Measurements from ENCODE around the gene RNF213.

The RNF213 gene

GRCh38 chr17:80349151-80349651 lies 88.5 kb downstream of the RNF213 start:
- no peak for DNase-seq (ENCODE audit: low read depth in 2 of 2)

DNA sequence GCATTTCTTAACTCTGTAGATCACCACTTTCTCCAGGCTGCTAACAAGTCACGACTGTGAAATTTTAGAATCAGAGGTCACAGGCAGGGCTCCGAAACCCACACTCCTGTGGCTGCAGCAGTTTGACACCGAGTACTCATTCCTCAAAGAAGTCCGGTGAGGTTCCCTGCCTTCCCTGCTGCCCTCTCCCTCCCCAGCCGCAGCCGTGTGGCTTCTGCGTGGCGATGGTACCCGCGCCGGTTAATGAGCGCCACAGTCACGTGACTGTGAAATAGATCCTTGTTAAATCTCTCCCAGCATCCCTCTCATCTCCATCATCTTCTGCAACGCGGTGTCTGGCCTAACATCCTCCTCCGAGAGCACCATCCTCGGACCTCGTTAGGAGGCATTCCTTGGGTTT lies 89.1 kb downstream of the RNF213 start:
- DNase-seq (ENCODE audit: low read depth in 2 of 2) = no peak

- no peak for DNase-seq (ENCODE audit: low read depth in 2 of 2)
These were observed 91.7 kb downstream of the RNF213 start for GRCh38 chr17:80352216-80352895.

GRCh38 chr17:80352991-80353665 lies 92.5 kb downstream of the RNF213 start:
- no peak for DNase-seq (ENCODE audit: low read depth in 2 of 2)

GRCh38 chr17:80353718-80354275 lies 93.1 kb downstream of the RNF213 start:
- DNase-seq (ENCODE audit: low read depth in 2 of 2) = no peak

GRCh38 chr17:80354336-80354735 lies 93.7 kb downstream of the RNF213 start:
- no peak for DNase-seq (ENCODE audit: low read depth in 2 of 2)

GRCh38 chr17:80356231-80356856 lies 95.7 kb downstream of the RNF213 start:
- no peak for DNase-seq (ENCODE audit: low read depth in 2 of 2)

DNA sequence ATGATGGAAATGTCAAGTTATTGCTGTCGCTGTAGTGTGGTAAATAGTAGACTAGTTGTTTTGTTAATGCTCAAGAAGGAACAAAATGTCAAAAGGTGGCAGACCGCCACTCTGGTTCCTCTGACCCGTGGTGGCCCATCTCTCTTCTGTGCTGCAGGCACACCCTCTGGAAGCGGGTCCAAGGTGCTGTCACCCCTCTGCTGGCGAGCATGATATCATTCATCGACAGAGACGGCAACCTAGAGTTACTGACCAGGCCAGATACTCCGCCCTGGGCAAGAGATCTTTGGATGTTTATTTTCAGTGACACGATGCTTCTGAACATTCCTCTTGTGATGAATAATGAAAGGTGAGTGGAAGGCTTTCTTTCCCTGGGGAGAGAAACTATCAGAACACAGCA lies 97.5 kb downstream of the RNF213 start:
- DNase-seq (ENCODE audit: low read depth in 2 of 2) = no peak

DNA sequence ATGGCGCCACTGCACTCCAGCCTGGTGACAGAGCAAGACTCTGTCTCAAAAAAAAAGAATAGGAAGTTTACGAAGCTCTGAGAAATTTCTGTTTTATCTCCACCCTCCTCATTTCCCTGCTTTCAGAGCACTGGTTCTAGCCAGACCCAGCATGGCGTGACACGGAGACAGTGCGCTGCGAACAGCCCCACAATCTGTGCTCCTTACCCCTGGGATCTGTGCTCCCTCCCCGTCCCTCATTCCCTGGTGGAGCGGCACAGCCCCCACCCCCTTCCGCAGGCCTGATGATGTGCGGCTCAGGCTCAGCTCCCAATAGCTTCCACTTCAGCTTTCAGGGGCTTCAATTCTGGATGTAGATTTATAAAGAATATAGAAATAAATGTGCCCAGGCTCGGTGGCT lies 98.2 kb downstream of the RNF213 start:
- no peak for DNase-seq (ENCODE audit: low read depth in 2 of 2)

DNA sequence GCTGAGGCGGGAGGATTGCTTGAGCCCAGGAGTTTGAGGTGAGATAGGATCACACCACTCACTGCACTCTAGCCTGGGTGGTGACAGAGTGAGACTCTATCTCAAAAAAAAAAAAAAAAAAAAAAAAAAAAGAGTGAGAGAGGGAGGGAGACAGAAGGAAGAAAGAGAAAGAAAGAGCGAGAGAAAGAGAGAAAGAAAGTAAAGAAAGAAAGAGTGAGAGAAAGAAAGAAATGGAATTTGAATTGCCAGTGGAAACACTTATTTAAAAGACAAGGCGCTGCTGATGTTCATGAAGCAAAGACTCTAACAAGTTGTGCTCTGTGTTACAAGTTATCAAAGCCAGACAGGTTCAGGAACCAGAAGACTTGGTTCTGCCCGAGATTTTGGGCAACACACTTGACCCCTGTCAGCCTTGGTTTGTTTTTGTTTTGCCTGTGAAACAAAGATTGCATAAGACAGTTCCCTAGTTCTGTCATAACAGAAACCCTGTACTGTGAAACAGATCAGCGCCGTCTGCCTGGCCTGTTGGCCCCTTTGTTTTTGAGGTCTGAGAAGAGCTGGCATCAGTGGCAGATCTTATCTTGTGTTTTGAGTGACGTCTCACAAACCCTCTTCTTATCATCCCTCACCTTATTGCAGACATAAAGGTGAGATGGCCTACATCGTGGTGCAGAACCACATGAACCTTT lies 98.9 kb downstream of the RNF213 start:
- no peak for DNase-seq (ENCODE audit: low read depth in 2 of 2)

DNA sequence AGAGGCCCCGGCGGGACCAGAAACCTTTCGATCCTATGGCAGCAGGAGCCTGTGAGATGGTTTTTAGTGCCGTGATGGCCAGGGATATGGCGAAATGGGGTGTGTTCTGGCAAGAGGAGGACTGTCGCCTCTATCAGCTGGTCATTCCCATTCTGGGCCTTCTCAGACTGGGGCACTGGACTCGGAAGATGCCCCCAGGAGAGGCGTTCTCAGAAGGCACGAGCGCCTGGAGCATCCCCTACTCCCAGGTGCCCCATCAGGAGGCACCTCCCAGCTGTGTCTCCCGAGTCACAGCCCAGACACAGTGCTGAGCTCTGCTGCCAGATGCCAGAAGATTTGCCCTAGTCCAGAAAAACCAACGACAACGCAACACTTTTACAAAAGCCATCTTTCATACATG lies 99.7 kb downstream of the RNF213 start:
- DNase-seq (ENCODE audit: low read depth in 2 of 2) = no peak

DNA sequence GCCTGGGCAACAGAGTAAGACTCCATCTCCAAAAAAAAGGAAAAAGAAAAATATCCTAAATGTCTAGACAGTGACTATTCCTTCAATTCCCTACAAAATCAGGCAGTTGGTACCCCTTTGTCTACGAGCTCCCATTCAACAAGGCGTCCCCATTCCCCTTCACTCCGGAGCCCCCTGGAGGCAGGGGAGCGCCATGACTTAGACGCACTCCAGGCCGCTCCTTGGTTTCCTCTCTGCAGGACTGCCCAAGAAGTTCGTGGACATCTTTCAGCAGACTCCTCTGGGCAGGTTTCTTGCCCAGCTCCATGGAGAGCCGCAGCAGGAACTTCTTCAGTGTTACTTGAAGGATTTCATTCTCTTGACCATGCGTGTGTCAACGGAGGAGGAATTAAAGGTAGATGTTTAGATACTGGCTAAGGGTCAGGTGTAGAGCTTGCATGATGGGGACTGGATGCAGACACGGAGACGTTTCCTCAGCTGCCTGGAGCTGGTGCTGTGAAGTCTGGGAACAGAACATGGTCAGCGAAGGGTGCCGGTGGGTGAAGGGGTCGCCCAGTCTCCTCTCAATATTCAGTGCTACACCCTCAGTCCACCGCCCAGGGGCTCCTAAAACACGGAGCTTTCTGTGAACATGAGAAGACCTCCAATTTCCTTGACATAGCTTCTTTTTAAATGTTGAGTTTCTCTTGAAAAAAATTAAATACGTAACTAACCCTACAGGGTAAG lies 101.0 kb downstream of the RNF213 start:
- no peak for DNase-seq (ENCODE audit: low read depth in 2 of 2)

- no peak for DNase-seq (ENCODE audit: low read depth in 2 of 2)
These were observed 101.9 kb downstream of the RNF213 start for GRCh38 chr17:80362428-80363119.

GRCh38 chr17:80363120-80363515 lies 102.5 kb downstream of the RNF213 start:
- DNase-seq (ENCODE audit: low read depth in 2 of 2) = no peak

DNA sequence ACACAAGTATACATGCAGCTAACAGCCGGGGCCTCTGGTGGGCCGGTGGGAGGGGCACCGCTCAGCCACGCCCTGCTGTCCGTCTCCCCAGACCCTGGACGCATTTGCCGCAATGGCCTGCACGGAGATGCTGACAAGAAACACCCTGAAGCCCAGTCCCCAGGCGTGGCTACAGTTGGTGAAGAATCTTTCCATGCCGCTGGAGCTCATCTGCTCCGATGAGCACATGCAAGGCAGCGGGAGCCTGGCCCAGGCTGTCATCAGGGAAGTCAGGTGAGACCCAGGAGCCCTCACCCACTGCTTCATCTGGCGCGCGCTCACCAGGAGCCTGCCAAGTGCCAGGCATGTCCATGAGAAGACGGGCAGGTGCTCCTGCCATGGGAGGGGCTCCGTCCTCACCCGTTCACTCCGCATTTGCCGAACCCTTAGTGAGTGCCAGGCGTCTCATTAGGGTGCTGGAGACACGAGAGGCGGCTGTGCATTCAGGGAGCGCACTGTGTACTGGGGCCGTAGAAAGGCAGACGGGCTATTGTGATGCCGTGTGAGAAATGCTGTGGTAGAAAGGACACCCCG lies 103.0 kb downstream of the RNF213 start:
- DNase-seq (ENCODE audit: low read depth in 2 of 2) = no peak

DNA sequence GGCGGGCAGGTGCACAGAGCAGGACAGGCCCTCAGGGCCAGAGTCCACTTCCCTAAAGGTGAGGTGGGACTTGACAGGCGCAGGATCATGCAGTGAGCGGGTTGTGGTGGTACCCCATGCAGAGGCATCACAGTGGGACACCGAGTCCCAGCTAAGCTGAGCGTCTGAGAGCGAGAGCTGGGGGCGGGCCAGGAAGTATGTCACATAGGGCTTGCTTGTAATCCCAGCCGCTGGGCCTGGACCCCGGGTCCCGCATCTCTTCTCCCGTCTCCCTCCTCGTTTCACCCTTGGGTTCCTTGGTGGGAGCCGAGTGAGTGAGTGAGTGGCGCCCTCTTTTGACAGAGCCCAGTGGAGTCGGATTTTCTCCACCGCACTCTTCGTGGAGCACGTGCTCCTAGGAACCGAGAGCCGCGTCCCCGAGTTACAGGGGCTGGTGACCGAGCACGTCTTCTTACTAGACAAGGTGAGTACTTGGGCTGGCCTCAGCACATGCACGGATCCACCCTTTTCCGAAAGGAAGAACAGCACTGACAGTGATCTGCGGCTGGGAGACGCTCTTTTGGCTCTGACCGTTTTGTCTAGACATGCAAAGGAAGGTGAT lies 103.5 kb downstream of the RNF213 start:
- DNase-seq (ENCODE audit: low read depth in 2 of 2) = no peak

DNA sequence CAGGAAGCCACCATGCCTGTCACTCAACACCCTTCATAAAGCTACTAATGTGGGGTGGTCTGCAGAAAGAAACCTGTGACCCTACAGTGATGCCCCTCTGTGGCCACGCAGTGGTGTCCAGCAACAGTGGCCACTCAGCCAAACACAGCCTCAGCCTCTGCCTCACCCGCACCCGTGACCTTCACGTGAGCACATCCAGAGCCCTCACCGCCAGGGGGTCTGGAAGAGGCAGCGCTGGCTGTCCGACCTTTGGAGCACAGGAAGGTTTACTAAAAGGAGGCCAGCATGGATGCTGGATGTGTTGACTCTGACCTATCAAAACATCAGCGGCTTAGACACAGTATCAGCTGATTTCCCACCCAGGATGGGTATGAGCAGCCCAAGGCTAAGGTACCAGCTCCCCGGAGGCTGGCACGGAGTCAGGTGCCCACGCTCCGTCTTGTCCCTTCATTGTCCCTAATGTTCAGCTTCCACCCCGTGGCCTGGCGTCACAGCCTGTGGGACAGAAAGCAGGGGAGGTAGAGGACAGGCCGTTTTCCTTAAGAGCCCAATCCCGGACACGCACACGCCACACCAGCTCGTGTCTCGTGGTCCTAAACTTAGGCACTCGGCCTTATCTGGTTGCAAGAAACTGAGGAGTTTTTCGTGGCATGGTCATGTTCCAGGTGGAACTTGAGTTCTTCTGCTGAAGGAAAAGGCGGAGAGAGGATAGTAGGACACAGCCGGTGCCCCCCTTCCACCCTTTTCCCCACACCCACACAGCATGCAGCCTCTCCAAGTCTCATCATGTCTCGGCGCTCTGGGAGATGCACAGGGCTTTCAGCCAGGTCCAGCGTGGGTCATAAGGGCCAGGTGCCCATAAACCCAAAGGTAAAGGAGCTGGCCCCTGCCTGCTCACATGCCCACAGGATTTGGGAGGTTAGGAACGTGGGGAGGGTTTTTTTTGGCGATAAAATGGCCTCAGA lies 104.6 kb downstream of the RNF213 start:
- DNase-seq (ENCODE audit: low read depth in 2 of 2) = no peak

DNA sequence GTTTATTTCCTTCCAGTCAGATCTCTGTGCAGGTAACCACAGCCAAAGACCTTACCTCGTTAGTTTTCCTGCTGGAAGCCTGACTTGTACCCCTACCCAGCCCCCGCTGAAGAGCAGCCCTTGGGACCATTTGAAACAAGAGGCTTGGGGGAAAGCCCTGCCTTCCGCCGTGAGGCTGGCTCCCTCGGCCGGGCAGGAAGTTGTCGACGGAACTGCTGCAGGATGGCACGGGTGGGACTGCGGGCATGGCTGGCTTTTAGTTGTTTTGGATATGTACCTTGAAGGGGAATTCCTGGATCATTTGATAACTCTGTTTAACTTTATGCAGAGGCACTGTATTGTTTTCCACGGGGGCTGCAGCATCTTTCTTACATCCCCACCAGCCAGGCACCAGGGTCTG lies 105.3 kb downstream of the RNF213 start:
- no peak for DNase-seq (ENCODE audit: low read depth in 2 of 2)

DNA sequence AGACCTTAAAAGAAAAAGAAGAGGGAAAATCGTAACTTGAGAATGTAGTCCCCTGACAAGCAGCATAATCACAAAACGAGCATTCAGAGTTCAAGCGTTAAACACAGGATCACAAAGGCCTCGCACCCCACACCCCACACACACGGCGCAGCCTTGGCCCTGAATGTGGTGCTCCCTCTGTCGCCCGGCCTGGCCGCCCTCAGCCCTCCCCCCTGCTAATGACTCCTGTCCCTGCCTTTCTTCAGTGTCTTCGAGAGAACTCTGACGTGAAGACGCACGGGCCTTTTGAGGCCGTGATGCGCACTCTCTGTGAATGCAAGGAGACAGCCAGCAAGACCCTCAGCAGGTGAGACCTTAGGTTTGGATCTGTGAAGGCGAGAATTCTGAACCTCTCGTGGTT lies 106.9 kb downstream of the RNF213 start:
- DNase-seq (ENCODE audit: low read depth in 2 of 2) = no peak

Data from stimulated activated CD8-positive, alpha-beta memory T cell treated with anti-CD3 and anti-CD28 coated beads, Interleukin-7, amount 100 ng/mL, for 4 hours (primary cell).